H9 (cell line): ENCODE measurements around the gene GRAP2. TPM values are rescaled to one million over a fixed set of nuclear protein-coding genes. Genes with fewer than 3 reads are reported as not detected.

ENCODE experiments used
- DNase-seq: peaks from one replicate; pipeline ENCODE4 v3.0.0-alpha.2; 2017
- H2AFZ ChIP-seq: one replicate; pipeline ENCODE4 v1.6.1; 2013; ENCODE audit warnings: mild to moderate bottlenecking, low read length, control low read depth, moderate library complexity
- H2AK5ac ChIP-seq: 2 replicates; pipeline ENCODE4 v1.6.1; 2013; ENCODE audit warnings: low read length, control low read depth, mixed read lengths; ENCODE audit not compliant: insufficient read length
- H2BK120ac ChIP-seq: one replicate; pipeline ENCODE4 v1.6.1; 2013; ENCODE audit warnings: low read depth, mild to moderate bottlenecking, low read length, control low read depth, inconsistent platforms; ENCODE audit not compliant: poor library complexity, severe bottlenecking
- H2BK12ac ChIP-seq: 2 replicates; pipeline ENCODE4 v1.6.1; 2013; ENCODE audit warnings: low read length, control low read depth, mixed read lengths, low read depth; ENCODE audit not compliant: insufficient read length
- H2BK15ac ChIP-seq: 2 replicates; pipeline ENCODE4 v1.6.1; 2013; ENCODE audit warnings: low read depth, low read length, control low read depth
- H2BK20ac ChIP-seq: one replicate; pipeline ENCODE4 v1.6.1; 2013; ENCODE audit warnings: low read depth, mild to moderate bottlenecking, low read length, control low read depth, inconsistent platforms; ENCODE audit not compliant: poor library complexity, severe bottlenecking
- H2BK5ac ChIP-seq: 2 replicates; pipeline ENCODE4 v1.6.1; 2013; ENCODE audit warnings: low read length, control low read depth, mixed read lengths; ENCODE audit not compliant: insufficient read length
- H3K14ac ChIP-seq: 2 replicates; pipeline ENCODE4 v1.6.1; 2013; ENCODE audit warnings: low read length, control low read depth; ENCODE audit not compliant: insufficient read depth
- H3K18ac ChIP-seq: 2 replicates; pipeline ENCODE4 v1.6.1; 2013; ENCODE audit warnings: low read depth, mild to moderate bottlenecking, mixed read lengths, low read length, control low read depth; ENCODE audit not compliant: insufficient read length
- H3K23ac ChIP-seq: 2 replicates; pipeline ENCODE4 v1.6.1; 2013; ENCODE audit warnings: low read length, control low read depth, mixed read lengths, low read depth; ENCODE audit not compliant: insufficient read length
- H3K23me2 ChIP-seq: 2 replicates; pipeline ENCODE4 v1.6.1; 2013; ENCODE audit warnings: low read depth, mild to moderate bottlenecking, mixed read lengths, low read length, control low read depth; ENCODE audit not compliant: insufficient read length, poor library complexity, severe bottlenecking
- H3K27ac ChIP-seq: 2 replicates; pipeline ENCODE4 v1.5.1; 2013; ENCODE audit warnings: low read length, control low read depth, mixed read lengths, low read depth; ENCODE audit not compliant: insufficient read length
- H3K27me3 ChIP-seq: 2 replicates; pipeline ENCODE4 v1.6.1; 2013; ENCODE audit warnings: low read length, control low read depth, inconsistent platforms; ENCODE audit not compliant: insufficient read depth
- H3K4ac ChIP-seq: 2 replicates; pipeline ENCODE4 v1.6.1; 2013; ENCODE audit warnings: low read depth, mild to moderate bottlenecking, control low read depth, inconsistent platforms, low read length, moderate library complexity
- H3K4me1 ChIP-seq: 2 replicates; pipeline ENCODE4 v1.6.1; 2013; ENCODE audit warnings: low read length, control low read depth, inconsistent platforms; ENCODE audit not compliant: insufficient read depth
- H3K4me2 ChIP-seq: 2 replicates; pipeline ENCODE4 v1.6.1; 2013; ENCODE audit warnings: low read length, control low read depth, mixed read lengths; ENCODE audit not compliant: insufficient read length, insufficient read depth
- H3K56ac ChIP-seq: 2 replicates; pipeline ENCODE4 v1.6.1; 2013; ENCODE audit warnings: low read depth, mild to moderate bottlenecking, mixed read lengths, low read length, control low read depth; ENCODE audit not compliant: insufficient read length
- H3K79me1 ChIP-seq: 2 replicates; pipeline ENCODE4 v1.6.1; 2013; ENCODE audit warnings: low read depth, mild to moderate bottlenecking, moderate library complexity, low read length, control low read depth, inconsistent platforms; ENCODE audit not compliant: insufficient read depth, poor library complexity, severe bottlenecking
- H3K79me2 ChIP-seq: 2 replicates; pipeline ENCODE4 v1.6.1; 2013; ENCODE audit warnings: low read length, control low read depth, inconsistent platforms; ENCODE audit not compliant: insufficient read depth
- H3K9ac ChIP-seq: 2 replicates; pipeline ENCODE4 v1.6.1; 2013; ENCODE audit warnings: low read length, control low read depth, mixed read lengths; ENCODE audit not compliant: insufficient read length; ENCODE audit errors: extremely low read depth
- H3K9me3 ChIP-seq: one replicate; pipeline ENCODE4 v1.6.1; 2013; ENCODE audit warnings: low read depth, low read length, inconsistent platforms; ENCODE audit not compliant: control insufficient read depth
- H3T11ph ChIP-seq: one replicate; pipeline ENCODE4 v1.6.1; 2013; ENCODE audit warnings: mild to moderate bottlenecking, low read length, control low read depth, inconsistent platforms
- H4K20me1 ChIP-seq: one replicate; pipeline ENCODE4 v1.6.1; 2013; ENCODE audit not compliant: control insufficient read depth, insufficient read length, insufficient read depth
- H4K5ac ChIP-seq: 2 replicates; pipeline ENCODE4 v1.6.1; 2013; ENCODE audit warnings: low read depth, mild to moderate bottlenecking, mixed read lengths, low read length, control low read depth; ENCODE audit not compliant: insufficient read length
- H4K8ac ChIP-seq: replicated peaks from 2 replicates; pipeline ENCODE4 v1.6.1; 2013; ENCODE audit warnings: low read length, control low read depth, mixed read lengths, low read depth; ENCODE audit not compliant: insufficient read length
- H4K91ac ChIP-seq: 2 replicates; pipeline ENCODE4 v1.6.1; 2013; ENCODE audit warnings: low read depth, mild to moderate bottlenecking, moderate library complexity, mixed read lengths, low read length, control low read depth; ENCODE audit not compliant: insufficient read length
- H3K27ac Mint-ChIP-seq, 3 experiments: 2 replicates in 2 of 3; 3 replicates in 1 of 3; pipeline ENCODE4 v1.8.0; 2020 to 2021; ENCODE audit warnings: mixed read lengths in 3 of 3, mild to moderate bottlenecking in 1 of 3, moderate library complexity in 1 of 3
- H3K27me3 Mint-ChIP-seq: 2 replicates; pipeline ENCODE4 v1.8.0; 2021; ENCODE audit warnings: low read depth, mild to moderate bottlenecking, moderate library complexity, mixed read lengths
- H3K36me3 Mint-ChIP-seq, 3 experiments: 2 replicates in 2 of 3; 3 replicates in 1 of 3; pipeline ENCODE4 v1.8.0; 2020 to 2021; ENCODE audit warnings: low read depth in 3 of 3, mixed read lengths in 3 of 3; ENCODE audit not compliant: insufficient read depth in 1 of 3
- H3K4me1 Mint-ChIP-seq, 2 experiments: 2 replicates each; pipeline ENCODE4 v1.8.0; 2020; ENCODE audit warnings: mixed read lengths in 2 of 2
- H3K4me3 Mint-ChIP-seq, 2 experiments: 2 replicates in 1 of 2; 3 replicates in 1 of 2; pipeline ENCODE4 v1.8.0; 2020 to 2021; ENCODE audit warnings: mild to moderate bottlenecking in 2 of 2, mixed read lengths in 2 of 2, moderate library complexity in 1 of 2
- H3K9me3 Mint-ChIP-seq, 2 experiments: 2 replicates in 1 of 2; 3 replicates in 1 of 2; pipeline ENCODE4 v1.8.0; 2020; ENCODE audit warnings: mild to moderate bottlenecking in 2 of 2, mixed read lengths in 2 of 2, moderate library complexity in 1 of 2
- WGBS: extraction: QIAGEN DNeasy Blood & Tissue Kit; methylation state at CpG from one replicate; pipeline ENCODE4 v1.1.7; 2013; ENCODE audit warnings: missing lambda C conversion rate, low lambda C conversion rate, mixed read lengths; ENCODE audit not compliant: insufficient read length; ENCODE audit errors: extremely low coverage; 5-methylcytosine and 5-hydroxymethylcytosine counted together
- total RNA-seq: library from RNA; stranded (reverse); gene quantifications from 2 replicates; pipeline ENCODE4 v1.2.1, GENCODE V29; 2021
- TF ChIP-seq, protein P1 (sequence below): fragments of 200-600 bp; sonication (generic); conservative IDR thresholded peaks from 3 replicates; pipeline ENCODE4 v1.8.0; 2021; ENCODE audit warnings: antibody characterized with exemption, mild to moderate bottlenecking

Gene GRAP2
- total RNA-seq, 1 experiment from 2014 or later: not detected

DNA sequence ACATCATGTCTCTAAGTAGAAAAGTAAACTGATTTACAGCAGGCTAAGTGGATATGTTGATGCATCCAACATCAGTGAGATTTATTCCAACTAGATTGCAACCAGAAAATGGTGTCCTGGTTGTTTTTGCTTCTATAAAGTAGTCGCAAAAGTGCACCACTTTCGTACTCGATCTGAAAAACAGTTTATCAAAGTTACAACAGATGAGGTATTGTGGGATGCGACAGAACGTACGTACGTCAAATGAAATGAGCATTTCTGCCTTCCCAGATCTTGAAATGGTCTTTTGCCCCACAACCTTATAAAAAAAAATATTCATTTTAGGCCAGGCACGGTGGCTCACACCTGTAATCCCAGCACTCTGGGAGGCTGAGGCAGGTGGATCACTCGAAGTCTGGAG is 13.7 kb downstream of the GRAP2 start:
- Histone ChIP-seq H4K5ac (no peak overlapping the region), H2BK12ac (no peak overlapping the region), H3K27me3 (no peaks in the 10 kb centered on the region), H3K9ac (no peak overlapping the region), H4K8ac (no peak overlapping the region), H2BK20ac (no peak overlapping the region), H4K91ac (no peak overlapping the region), H3K79me1 (no peaks in the 10 kb centered on the region), H2BK120ac (no peak overlapping the region), H3K4ac (no peak overlapping the region), H4K20me1 (no peaks in the 10 kb centered on the region), H3K79me2 (no peaks in the 10 kb centered on the region), H2AK5ac (no peak overlapping the region), H3K27ac (no peak overlapping the region), H3K4me1 (no peaks in the 10 kb centered on the region), H3T11ph (no peak overlapping the region), H3K14ac (no peak overlapping the region), H2BK5ac (no peak overlapping the region), H3K56ac (no peak overlapping the region), H3K23ac (no peak overlapping the region), H2AFZ (no peak overlapping the region), H3K23me2 (no peaks in the 10 kb centered on the region), H3K4me2 (no peak overlapping the region), H3K18ac (no peak overlapping the region), H3K9me3 (no peaks in the 10 kb centered on the region), H2BK15ac (no peak overlapping the region)
- Mint-ChIP-seq H3K27ac (no peak overlapping the region), H3K4me1 (peaks cover 13 to 33% of the 10 kb centered on the region in 2 experiments), H3K9me3 (no peaks in the 10 kb centered on the region), H3K4me3 (no peak overlapping the region), H3K27me3 (peaks cover 4% of the 10 kb centered on the region), H3K36me3 (no peaks in the 10 kb centered on the region)
- no peak for DNase-seq
- TF ChIP-seq, protein P1, sequence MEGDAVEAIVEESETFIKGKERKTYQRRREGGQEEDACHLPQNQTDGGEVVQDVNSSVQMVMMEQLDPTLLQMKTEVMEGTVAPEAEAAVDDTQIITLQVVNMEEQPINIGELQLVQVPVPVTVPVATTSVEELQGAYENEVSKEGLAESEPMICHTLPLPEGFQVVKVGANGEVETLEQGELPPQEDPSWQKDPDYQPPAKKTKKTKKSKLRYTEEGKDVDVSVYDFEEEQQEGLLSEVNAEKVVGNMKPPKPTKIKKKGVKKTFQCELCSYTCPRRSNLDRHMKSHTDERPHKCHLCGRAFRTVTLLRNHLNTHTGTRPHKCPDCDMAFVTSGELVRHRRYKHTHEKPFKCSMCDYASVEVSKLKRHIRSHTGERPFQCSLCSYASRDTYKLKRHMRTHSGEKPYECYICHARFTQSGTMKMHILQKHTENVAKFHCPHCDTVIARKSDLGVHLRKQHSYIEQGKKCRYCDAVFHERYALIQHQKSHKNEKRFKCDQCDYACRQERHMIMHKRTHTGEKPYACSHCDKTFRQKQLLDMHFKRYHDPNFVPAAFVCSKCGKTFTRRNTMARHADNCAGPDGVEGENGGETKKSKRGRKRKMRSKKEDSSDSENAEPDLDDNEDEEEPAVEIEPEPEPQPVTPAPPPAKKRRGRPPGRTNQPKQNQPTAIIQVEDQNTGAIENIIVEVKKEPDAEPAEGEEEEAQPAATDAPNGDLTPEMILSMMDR: no peak
- WGBS: no CpG with 5 or more reads among the region's 9 CpGs
